ENCODE data around the gene SMIM21.

GRCh38 chr18:75405351-75405750 is 22.2 kb downstream of the SMIM21 start:
- TF ChIP-seq ZNF70 (CRISPR knock-in tag; IDR thresholded peaks at IDR 0.05) (no peak), CSDC2 (CRISPR knock-in tag; IDR thresholded peaks at IDR 0.05) (no peak), OSR1 (CRISPR knock-in tag; IDR thresholded peaks at IDR 0.05) (no peak), POU6F1 (CRISPR knock-in tag; IDR thresholded peaks at IDR 0.05; ENCODE audit: borderline replicate concordance, low read depth) (no peak), CREB5 (CRISPR knock-in tag; IDR thresholded peaks at IDR 0.05; ENCODE audit: low read depth) (no peak), PATZ1 (CRISPR knock-in tag; IDR thresholded peaks at IDR 0.05; ENCODE audit: borderline replicate concordance) (no peak), GLIS3 (CRISPR knock-in tag; IDR thresholded peaks at IDR 0.05) (no peak), ARNTL (CRISPR knock-in tag; IDR thresholded peaks at IDR 0.05; ENCODE audit: borderline replicate concordance, low read depth) (no peak), ISL1 (CRISPR knock-in tag; IDR thresholded peaks at IDR 0.05) (no peak), ZFP30 (CRISPR knock-in tag; IDR thresholded peaks at IDR 0.05) (no peak)
